ENCODE data around the gene WDR7. TPM values are rescaled to one million over a fixed set of nuclear protein-coding genes. Genes with fewer than 3 reads are reported as not detected.

The WDR7 gene
- total and polyA plus RNA-seq, 10 of the 15 experiments (the other 5 are each of a cell fraction or from before 2014, with no cell fraction given) = 2.8 to 16.5 (median 11.7) TPM

DNA sequence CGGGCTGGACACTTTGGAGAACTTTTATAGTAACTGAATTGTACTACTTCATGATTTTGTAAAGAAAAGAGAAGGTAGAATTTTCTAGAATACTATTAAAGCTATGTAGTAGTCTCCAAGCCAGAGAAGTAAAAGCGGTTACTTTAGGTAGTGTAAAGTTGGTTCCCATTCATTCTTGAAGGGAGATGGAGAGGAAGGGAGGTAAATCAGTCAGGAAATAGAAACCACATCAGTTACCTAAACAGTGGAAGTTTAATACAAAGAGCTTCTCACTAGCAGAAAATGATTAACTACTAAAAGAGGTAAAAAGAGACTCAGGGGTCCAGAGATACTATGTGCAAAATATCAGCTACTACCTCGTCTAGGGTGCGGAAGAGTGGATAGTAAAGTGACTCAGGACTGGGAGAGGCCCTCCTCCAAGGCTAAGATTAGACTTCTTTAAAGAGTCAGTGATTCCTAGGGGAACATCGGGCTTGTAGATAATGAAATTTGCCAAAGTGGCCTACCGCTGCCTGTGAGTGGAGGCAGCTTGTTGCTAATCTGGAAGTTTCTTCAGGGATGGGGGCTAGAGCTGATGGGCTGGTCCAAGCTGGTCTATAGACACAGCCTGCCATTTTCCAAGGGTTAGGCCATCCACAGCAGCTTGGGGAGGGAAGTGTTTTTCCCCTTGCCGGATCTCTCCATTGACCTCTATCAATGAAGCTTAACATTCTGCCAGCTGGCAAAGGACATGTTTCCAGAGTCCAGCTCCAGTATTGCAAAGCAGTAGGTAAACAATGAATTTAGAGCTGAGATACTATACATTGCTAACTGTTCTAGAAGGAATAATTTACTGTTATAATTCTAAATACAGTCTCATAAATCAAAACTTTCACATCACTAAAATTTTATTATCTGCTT is 249.3 kb downstream of the WDR7 start:
- BruUV-seq (replicated peaks) = no TSS peak
- Histone ChIP-seq H3K27ac (ENCODE audit: control insufficient read depth, insufficient read depth) (no peak overlapping the region), H3K4me3 (no peak overlapping the region), H3K4me2 (ENCODE audit: control insufficient read depth, insufficient read depth) (no peak overlapping the region), H3K27me3 (replicated peaks in 1 of 2; ENCODE audit: control insufficient read depth in 2 of 2, insufficient read depth in 2 of 2, low read length in 1 of 2) (no peaks in the 10 kb centered on the region), H2AFZ (ENCODE audit: control insufficient read depth, low read depth, low read length) (no peak overlapping the region), H3K79me2 (ENCODE audit: control insufficient read depth, insufficient read depth, low read length) (no peaks in the 10 kb centered on the region), H3K9me3 (replicated peaks; ENCODE audit: control insufficient read depth, insufficient read depth, low read length) (no peaks in the 10 kb centered on the region), H3K36me3 (ENCODE audit: control insufficient read depth in 2 of 2, insufficient read depth in 2 of 2, low read length in 1 of 2) (no peaks in the 10 kb centered on the region), H4K20me1 (ENCODE audit: control insufficient read depth, insufficient read depth) (no peaks in the 10 kb centered on the region), H3K9ac (ENCODE audit: control insufficient read depth, insufficient read depth, low read length) (no peak overlapping the region), H3K4me1 (ENCODE audit: control insufficient read depth, insufficient read depth, low read length) (no peaks in the 10 kb centered on the region)
- RAD21 ChIA-PET (ENCODE audit: unreplicated experiment) = interaction anchor here (0.6 kb wide), 1 partner anchor 31 kb away, joined by 3 read pairs; no protein-coding TSS in a partner anchor
- 93% methylated on average over 7 of the region's 7 CpGs for WGBS (ENCODE audit: insufficient coverage, insufficient replicate concordance, low lambda C conversion rate, missing lambda C conversion rate)
- POLR2A ChIA-PET = no interaction called here
- FAIRE-seq = no peak
- TF ChIP-seq TAF1 (IDR thresholded peaks at IDR 0.05; ENCODE audit: borderline replicate concordance, low read depth, low read length) = no peak
- TF ChIP-seq ZNF384 (IDR thresholded peaks at IDR 0.05; ENCODE audit: borderline replicate concordance, low read depth, low read length) = no peak
- TF ChIP-seq, protein P1, sequence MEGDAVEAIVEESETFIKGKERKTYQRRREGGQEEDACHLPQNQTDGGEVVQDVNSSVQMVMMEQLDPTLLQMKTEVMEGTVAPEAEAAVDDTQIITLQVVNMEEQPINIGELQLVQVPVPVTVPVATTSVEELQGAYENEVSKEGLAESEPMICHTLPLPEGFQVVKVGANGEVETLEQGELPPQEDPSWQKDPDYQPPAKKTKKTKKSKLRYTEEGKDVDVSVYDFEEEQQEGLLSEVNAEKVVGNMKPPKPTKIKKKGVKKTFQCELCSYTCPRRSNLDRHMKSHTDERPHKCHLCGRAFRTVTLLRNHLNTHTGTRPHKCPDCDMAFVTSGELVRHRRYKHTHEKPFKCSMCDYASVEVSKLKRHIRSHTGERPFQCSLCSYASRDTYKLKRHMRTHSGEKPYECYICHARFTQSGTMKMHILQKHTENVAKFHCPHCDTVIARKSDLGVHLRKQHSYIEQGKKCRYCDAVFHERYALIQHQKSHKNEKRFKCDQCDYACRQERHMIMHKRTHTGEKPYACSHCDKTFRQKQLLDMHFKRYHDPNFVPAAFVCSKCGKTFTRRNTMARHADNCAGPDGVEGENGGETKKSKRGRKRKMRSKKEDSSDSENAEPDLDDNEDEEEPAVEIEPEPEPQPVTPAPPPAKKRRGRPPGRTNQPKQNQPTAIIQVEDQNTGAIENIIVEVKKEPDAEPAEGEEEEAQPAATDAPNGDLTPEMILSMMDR (IDR thresholded peaks at IDR 0.05 in 2 of 3, conservative IDR thresholded peaks at IDR 0.05 in 1 of 3; ENCODE audit: control insufficient read depth in 2 of 3, extremely low read depth in 1 of 3, insufficient read depth in 1 of 3, low read depth in 3 of 3, low read length in 3 of 3) = no peak
- SMC1A ChIA-PET (ENCODE audit: uncharacterized antibody, unreplicated experiment) = interaction anchor here (0.6 to 2.1 kb wide), 7 partner anchors 9 to 152 kb away, joined by 3 to 6 read pairs (median 4); no protein-coding TSS in a partner anchor
- intact Hi-C loops (cut with micrococcal nuclease; ENCODE audit: unreplicated experiment) (no loop called here), in situ Hi-C loops (cut with MboI) (no loop called here)
- DNase-seq (ENCODE audit: low read depth, low spot score) = no peak
- CTCF ChIA-PET = interaction anchor here (0.5 to 1.6 kb wide), 7 partner anchors 10 to 153 kb away, joined by 3 to 6 read pairs (median 3); no protein-coding TSS in a partner anchor
- ATAC-seq = no peak
